Left colon (tissue), 2 donors: ENCODE results near the gene RBM26. TPM values are rescaled to one million over a fixed set of nuclear protein-coding genes. Genes with fewer than 3 reads are reported as not detected.
"Not testable (repeated sequence)": the region's sequence is repeated elsewhere in the genome, so short reads cannot be mapped to it uniquely, and the experiment has no call there.

Source experiments
- ATAC-seq: fragments of 200-7000 bp; cut with Tn5 transposase; one replicate; pipeline ENCODE4 v1.9.1; 2020; ENCODE audit warnings: mild to moderate bottlenecking, moderate library complexity
- DNase-seq, 2 donors: peaks; one replicate each; pipeline ENCODE4 v3.0.0-alpha.2; 2020
- intact Hi-C, 2 donors: fragments of 100-400 bp; cut with DNase I in 1 of 2; cut with micrococcal nuclease in 1 of 2; formaldehyde crosslinking; loops; one replicate each; pipeline versions ENCODE4 v1.11.2 to v1.14.0; 2022; cut with DNase I, micrococcal nuclease
- total RNA-seq, 2 donors: library from RNA; stranded (reverse); fragmentation: NEBNext Ultra II Directional; extraction: Animal tissue kit (Norgen Biotek cat#: 25700); gene quantifications; one replicate each; pipeline ENCODE4 v1.2.1, GENCODE V29; 2021
- donor health status: DM: no; HTN: no; CAD: no.
- donor health status: DM: yes; HTN: yes; CAD: no.

Gene RBM26
- total RNA-seq, 2 donors from 2014 or later: 28.6 to 32.8 TPM

DNA sequence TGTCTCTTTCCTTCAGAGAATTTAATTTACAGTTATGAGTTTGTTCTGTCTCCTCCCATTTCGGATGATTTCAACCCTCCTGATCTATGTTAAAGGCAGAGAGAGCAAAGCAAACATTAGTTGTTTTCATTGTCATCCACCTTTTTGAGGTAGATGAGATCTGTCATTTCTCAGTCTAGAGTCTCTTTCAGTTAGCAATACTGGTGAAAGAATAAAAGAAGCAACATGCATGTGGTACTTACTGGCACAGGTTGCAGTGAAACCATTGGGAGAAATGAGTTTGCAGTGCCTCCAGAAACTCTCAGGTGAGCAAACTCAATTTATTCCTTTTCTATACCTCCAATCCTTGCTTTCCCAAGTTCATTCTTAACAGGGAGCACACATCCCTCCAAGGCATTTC, 99.4 kb downstream of the RBM26 start:
- intact Hi-C loops: no loop called here
- ATAC-seq: no peak
- DNase-seq: no peak

GRCh38 chr13:79297128-79297527, 108.9 kb downstream of the RBM26 start:
- intact Hi-C loops: no loop called here
- DNase-seq (no peak), ATAC-seq (no peak)

DNA sequence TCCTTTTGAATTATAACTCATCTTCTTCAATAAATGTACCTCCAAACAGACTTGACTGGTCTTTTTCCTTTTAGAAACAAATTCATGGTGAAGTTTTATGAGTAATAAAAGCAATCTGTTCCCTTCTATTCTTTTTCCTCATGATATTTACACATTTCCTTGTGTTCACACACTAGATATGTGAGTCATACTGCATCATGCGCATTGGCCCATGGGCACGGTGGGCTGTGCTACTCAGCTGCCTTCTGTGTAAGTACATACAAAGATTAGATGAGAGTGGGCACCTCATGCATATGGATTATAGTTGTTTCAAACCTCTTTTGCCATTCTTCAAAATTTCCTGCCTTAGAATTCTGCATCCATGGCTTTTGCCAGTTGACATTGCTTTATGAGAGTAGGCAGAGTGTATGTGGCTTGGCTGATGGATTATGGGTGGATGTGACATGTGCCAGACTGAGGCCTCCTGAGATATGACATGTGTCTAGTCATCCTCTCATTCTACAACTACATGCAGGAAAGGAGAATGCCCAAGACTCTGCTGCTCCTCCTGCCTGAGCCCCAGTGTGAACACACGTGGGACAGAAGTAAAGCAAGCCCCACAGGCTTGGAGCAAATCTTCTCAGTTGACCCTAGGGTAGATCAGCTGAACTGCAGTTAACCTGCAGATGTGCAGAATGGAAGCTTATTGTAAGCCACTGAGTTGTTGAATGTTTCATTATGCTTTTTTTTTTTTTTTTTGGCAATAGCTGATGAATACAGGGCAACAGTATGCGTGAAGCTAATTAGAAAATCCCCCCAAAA, 109.9 kb downstream of the RBM26 start:
- intact Hi-C loops: no loop called here
- DNase-seq: no peak
- ATAC-seq: peak; percentile 57

- DNase-seq (no peak), ATAC-seq (no peak)
- intact Hi-C loops: no loop called here
These were observed 115.3 kb downstream of the RBM26 start for GRCh38 chr13:79290595-79291244.

DNA sequence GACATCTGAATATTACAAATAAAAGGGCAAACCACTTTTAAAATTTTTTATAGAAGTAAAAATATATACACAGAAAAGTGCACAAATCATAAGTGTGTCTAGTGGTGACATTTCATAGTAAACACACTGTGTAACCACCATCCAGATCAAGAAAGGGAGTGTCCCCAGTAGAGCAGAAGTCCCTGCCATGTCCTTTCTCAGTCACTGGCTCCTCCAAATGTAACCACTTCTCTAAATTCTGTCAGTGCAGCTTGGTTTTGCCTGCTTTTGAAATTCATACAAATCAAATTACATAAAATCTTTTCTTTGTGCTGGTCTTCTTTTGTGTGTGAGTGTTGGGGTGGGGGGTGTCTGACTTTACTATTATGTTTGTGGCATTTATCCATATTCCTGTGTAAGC, 116.5 kb downstream of the RBM26 start:
- ATAC-seq: no peak
- intact Hi-C loops: no loop called here
- DNase-seq: no peak

- ATAC-seq (no peak), DNase-seq (no peak)
- intact Hi-C loops: no loop called here
These were observed 117.9 kb downstream of the RBM26 start for GRCh38 chr13:79287939-79288795.

DNA sequence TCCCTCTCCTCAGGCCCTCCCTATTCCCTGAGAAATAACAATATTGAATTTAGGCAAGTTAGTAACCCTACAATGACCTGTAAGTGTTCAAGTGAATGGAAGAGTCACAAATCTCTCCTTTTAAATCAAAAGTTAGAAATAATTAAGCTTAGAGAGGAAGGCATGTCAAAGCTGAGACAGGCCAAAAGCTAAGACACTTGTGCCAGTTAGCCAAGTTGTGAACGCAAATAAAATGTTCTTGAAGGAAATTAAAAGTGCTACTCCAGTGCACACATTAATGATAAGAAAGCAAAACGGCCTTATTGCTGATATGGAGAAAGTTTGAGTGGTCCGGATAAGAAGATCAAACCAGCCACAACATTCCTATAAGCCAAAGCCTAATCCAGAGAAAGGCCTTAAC, 120.9 kb downstream of the RBM26 start:
- no peak for ATAC-seq

DNA sequence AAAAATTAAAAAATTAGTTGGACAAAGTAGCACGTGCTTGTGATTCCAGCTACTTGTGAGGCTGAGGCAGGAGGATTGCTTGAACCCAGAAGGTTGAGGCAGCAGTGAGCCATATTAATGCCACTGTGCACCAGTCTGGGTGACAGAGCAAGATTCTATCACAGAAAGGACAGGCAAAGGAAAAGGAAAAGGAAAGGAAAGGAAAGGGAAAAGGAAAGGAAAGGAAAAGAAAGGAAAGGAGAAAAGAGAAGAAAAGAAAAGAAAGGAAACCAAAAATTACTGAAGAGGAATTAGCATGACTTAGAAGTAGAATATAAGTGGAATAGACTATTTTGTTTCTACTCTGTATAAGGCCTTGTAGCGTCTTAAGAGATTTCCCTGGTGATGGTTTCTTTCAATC, 122.3 kb downstream of the RBM26 start:
- ATAC-seq: no peak
- DNase-seq: no peak
- intact Hi-C loops: no loop called here

More for the DNA sequence above, 120.9 kb downstream of the RBM26 start:
- DNase-seq: no peak
- intact Hi-C loops: no loop called here

DNA sequence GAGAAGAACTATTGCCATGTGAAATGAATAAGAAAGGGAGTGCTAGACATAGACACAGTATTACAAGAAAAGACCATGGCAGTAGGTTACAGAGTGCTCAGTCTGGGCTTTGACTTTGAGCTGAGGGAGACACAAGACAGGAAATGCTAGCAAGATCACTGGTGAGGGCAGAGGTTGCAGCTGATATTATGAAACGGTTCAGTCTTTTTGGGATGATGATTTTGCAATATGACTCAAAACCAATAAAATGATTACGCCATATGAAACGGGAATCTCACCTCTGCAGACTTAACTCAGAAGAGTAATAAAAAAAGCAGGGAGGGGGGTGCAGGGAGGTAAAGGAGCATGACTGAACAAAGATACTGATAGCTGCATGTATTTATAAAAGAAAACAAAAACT, 123.1 kb downstream of the RBM26 start:
- ATAC-seq: peak; percentile 55
- intact Hi-C loops: no loop called here
- DNase-seq: no peak

DNA sequence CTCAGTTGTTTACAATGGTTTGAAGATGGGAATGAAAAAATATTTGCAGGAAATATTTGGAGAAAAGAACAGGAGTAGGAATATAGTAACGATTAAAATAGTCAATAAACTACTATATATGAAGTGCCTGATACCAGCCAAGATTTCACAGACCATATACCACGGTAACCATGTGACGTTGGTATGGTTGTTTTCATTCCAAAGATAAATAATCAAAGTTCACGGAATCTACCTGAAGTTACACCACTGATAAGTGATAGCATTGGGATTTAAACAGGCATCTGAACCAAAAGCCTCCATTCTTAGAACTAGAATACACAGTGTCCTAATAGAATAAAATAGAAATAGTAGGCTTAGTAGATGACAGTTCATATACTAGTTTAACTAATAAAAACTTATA, 123.5 kb downstream of the RBM26 start:
- DNase-seq (no peak), ATAC-seq (peak; percentile 49)
- intact Hi-C loops: no loop called here

DNA sequence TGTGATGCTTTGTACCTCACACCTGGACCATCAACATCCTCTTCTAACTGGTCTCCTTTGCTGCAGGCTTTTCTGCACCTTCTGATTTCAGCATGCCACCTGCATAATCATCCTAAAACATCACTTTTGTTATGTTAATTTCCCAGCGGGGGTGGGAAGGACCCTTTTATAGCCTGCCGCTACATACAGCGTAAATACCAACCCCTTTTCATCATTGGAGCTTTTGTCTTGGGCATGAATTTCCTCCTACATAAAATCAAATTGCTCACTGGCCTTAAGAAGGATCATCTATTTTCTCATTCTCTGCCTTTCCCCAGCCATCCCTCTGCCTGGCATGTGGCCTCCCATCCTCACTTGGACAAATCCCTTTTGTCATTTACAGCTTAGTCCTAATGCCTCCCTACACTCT, 124.7 kb downstream of the RBM26 start:
- DNase-seq (no peak), ATAC-seq (no peak)
- intact Hi-C loops: no loop called here

GRCh38 chr13:79279735-79280134, 126.3 kb downstream of the RBM26 start:
- ATAC-seq, intact Hi-C loops, DNase-seq: not testable (repeated sequence)

GRCh38 chr13:79273045-79273444, 133.0 kb downstream of the RBM26 start:
- no peak for ATAC-seq
- DNase-seq: no peak
- intact Hi-C loops: no loop called here

DNA sequence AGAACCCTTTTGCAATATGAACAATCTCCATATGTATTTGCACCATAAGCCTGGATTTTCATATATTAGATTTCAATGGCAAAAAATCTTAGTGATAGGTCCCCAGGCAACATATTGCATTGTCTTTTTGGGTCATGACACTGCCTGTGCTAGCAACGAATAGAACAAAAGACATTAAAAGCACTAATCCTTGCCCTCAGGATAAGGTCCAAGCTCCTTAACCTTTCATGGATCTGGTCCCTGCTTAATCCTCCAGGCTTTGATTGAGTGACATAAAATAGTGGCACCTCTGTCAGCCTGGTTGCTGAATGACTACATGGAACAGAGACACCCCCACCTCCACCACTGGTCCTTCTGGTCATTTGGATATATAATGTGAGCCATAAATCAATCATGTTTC, 134.4 kb downstream of the RBM26 start:
- no peak for DNase-seq
- no peak for ATAC-seq
- intact Hi-C loops: no loop called here

DNA sequence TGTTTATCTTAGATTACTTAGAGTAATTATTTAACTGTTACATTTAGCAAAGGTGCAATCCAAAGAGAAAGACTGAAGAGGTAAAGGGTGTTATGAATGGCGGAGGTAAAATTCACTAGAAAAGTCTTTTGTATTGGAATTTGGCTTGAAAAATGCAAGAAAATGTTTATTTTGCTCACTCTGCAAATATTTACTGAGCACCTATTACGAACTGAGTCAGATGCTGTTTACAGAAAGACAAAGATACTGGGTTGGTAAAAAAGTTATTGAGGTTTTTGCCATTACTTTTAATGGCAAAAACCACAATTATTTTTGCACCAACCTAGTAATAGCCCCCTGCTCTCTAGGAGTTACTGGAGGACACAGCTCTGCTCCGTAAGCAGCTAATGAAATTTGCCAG, 135.2 kb downstream of the RBM26 start:
- DNase-seq (no peak), ATAC-seq (no peak)
- intact Hi-C loops: no loop called here

Other genes with a start within 250 kb of the RBM26 start
- 100 to 1,000 TPM; 117 to 129 TPM for gene NDFIP2, start 74.9 kb upstream of the RBM26 start, total RNA-seq